GM18511 (cell line): ENCODE data around the gene IGFBP6.

Experiments
- ATAC-seq: cut with Tn5 transposase; IDR thresholded peaks from one replicate; pipeline ENCODE4 v1.9.1; 2021; ENCODE audit warnings: mild to moderate bottlenecking, moderate library complexity; ENCODE audit not compliant: unreplicated experiment

IGFBP6 gene

DNA sequence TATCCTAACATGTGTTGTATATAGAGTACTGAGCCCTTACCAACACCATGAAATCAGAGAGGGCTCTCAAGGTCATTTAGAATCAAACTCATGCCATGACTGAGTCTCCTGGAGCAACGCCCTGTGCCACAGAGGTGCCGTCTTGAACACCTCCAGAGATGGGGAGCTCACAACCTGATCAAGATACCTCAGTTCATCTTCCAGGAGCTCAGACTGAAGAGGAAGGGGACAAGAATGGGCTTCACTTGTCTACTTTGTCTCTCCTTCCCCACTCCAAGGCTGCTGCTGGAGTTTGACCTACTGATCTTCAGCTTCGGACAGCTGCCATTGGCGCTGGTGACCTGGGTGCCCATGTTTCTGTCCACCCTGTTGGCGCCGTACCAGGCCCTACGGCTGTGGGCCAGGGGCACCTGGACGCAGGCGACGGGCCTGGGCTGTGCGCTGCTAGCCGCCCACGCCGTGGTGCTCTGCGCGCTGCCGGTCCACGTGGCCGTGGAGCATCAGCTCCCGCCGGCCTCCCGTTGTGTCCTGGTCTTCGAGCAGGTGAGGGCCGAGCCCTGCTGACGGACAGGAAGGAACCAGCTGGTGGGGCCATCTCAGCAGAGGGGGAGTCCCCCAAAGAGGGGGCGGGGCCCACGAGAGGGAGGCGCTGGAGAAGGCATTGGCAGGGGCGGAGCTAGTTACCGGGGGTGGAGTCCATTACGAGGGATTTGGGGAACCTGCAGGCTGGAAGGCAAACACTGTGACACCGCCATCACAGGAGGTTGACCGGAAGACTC lies 17.8 kb downstream of the IGFBP6 start:
- no peak for ATAC-seq

DNA sequence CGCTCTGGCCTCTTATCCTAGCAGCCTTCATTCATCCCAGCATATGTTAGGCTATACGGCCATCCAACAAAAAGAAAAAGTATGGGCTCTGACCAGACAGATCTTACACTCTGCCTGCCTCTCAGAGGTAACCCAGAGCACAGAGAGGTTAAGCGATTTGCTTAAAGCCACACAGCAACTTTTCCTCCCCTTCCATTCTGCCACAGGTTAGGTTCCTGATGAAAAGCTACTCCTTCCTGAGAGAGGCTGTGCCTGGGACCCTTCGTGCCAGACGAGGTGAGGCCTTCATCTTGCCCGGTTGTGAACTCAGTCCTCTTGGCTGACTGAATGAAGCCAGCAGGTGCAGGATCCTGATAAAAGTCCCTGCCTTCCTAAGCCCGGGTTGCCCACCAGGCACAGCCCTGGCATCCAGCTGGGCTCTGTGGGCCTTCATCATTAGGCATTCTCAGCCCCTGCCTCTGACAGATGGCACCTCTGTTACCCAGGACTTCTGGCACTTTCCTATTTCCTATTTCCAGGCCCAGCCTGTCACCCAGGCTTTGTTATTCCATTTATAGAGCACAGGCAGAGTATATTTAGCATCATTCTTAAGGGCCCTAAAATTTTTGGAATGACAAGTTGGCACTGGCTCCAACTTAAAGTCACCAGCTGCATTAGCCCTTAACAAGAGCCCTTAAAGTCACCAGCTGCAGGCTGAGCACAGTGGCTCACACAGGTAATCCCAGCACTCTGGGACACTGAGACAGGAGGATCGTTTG lies 18.6 kb downstream of the IGFBP6 start:
- ATAC-seq: no peak

DNA sequence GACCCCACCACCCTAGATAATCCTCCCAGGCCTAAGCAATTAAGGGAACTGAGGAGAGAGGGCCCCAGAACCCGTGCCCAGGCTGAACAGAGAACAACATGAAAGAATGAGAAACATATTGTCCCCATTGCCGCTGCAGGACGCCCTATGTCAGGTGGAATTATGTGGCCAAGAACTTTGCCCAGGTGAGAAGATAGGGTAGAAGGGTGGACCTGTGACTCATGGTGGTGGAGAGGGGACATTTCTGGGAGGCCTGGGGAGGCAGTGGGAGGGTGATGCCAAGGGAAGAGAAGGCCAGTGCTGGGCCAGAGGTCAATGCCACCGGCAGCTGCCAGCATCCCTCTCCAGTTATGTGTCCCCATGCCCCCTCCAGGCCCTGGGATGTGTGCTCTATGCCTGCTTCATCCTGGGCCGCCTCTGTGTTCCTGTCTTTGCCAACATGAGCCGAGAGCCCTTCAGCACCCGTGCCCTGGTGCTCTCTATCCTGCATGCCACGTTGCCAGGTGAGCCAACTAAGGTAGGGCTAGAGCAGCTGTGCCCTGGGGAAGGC lies 21.4 kb downstream of the IGFBP6 start:
- ATAC-seq: no peak

DNA sequence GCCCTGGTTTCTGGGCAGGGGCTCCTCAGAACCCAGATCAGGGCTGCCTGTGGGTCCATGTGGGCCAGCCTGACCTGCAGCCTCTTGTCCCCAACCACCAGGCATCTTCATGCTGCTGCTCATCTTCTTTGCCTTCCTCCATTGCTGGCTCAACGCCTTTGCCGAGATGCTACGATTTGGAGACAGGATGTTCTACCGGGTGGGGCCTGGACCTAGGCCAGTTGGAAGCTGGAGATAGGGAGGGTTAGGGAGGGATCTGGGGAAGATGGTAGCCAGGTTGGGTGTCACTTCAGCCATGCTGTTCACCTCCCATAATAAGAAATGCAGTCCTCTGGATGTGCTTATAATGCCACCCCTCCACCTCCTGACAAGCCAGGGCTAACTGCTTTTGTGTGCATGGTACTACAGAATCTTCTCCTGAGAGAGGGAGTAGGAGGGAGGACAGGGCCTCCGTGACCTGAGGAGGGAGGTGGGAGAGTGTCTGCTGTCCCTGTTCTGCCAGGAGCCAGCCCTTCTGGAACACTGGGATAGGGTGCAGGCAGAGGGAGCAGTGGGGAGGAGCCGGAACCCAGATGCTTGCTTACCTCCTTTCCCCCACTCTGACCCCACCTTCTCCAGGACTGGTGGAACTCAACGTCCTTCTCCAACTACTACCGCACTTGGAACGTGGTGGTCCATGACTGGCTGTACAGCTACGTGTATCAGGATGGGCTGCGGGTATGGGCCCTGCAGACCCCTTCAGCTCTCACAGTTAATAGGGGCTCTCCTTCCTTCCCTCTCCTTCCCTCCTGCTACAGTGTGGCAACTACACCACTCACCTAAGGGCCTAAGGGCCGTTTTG lies 23.4 kb downstream of the IGFBP6 start:
- ATAC-seq: no peak

DNA sequence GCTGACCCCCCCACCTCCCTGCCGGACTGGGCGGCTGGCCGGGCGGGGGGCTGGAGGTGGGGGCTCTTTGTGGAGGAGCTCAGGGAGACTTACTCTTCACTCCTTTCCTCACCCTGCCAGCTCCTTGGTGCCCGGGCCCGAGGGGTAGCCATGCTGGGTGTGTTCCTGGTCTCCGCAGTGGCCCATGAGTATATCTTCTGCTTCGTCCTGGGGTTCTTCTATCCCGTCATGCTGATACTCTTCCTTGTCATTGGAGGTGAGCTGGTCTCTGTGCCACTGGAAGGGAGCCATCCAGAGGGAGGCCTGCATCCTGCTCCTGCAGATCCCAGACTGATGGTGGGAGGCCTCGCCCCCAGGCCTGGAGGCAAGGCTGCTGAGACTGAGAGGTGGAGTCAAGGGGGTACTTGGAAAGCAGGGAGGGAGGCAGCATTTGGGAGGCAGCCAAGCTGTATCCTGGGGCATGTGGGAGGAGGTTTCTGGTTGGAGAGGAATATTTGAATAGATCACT lies 25.5 kb downstream of the IGFBP6 start:
- ATAC-seq: no peak

DNA sequence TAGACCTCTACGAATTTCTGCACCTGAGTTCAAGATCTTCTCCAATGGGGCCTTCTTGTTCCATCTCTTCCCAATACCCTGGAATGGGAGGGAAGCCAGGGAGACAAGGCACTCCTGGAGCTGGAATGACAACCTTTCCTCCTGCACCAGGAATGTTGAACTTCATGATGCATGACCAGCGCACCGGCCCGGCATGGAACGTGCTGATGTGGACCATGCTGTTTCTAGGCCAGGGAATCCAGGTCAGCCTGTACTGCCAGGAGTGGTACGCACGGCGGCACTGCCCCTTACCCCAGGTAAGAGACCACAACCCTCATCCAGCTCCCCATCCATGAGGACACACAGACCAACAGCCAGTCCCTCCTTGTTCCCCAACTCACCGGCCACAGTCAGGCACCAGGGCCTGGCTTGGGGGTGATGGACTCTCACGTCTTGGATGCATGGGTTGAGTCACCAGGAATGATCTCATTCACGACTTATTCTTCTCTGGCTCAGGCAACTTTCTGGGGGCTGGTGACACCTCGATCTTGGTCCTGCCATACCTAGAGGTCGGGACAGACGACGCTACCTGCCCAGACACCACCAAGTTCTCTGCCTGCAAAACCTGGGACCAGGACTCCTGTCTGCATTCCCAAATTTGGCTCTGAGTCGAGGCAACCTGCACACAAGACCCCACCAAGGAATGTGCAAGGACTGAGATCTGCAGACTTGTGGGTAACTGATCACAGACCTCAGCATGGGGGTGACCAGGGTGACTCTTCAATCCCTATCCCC lies 26.3 kb downstream of the IGFBP6 start:
- no peak for ATAC-seq

DNA sequence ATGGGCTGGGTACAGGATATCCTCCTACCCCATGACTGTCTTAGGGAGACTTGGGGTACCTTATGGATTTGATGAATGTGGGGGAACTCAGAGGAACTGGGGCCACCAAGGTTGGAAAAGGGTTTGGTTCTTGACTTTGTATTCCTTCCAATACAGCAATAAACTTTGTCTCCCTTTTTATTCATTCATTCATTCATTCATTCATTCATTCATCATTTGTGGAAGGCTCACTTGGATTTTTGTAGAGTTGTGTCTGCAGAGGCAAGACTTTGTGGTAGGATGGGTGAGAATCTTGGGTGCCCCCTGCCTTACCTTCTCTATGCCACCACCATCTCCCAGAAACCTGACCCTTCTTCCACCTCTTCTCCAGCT lies 26.9 kb downstream of the IGFBP6 start:
- no peak for ATAC-seq

DNA sequence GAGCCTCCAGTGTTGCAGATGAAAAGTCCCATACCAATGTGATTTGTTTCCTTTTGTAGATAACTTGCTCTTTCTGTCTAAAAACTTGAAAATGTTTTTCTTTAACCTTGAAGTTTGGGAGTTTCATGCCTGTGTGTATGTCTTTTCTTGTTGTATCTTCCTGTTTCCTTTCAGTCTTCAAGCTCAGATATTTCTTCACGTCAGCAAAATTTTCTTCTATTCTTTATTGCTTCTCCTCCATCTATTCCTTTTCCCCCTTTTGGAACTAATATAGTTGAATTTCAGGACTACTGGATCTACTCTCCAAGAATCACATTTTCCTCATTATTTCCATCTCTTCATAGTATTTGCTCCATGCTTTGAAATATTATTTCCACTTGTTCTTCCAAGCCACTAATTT lies 29.7 kb downstream of the IGFBP6 start:
- ATAC-seq: no peak

DNA sequence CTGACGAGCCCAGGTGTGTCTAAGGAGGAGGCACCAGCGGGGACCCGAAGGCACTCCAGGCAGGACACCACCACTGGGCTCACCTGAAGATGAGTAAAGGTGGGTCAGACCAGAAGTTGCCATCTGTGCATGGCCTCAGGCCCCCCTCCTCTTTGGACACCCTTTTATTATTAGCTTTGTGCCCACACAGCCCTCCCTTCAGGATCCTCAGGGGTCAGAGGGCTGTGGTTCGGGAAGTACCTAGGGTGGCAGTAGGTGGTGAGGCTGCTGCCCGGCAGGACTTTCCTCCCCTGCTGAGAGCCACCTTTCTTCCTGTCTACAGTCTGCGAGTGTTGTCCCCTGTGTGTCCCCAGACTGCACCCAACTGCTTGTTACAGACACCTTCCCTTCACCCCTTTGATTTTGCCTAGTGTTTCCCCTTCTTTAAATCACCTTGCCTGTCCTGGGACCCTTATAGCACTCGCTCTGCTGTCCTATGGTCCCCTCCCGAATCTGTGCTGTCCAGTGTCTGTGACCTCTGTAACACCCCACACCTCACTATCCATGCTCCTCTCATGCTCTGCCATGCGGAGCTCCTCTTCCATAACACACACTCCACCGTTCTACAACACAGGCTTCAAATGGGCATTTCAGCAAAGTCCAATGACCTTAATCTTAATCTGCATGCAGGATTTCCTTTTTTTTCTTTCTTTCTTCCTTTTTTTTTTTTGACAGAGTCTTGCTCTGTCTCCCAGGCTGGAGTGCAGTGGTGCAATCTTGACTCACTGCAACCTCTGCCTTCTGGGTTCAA lies 31.5 kb downstream of the IGFBP6 start:
- ATAC-seq: no peak

DNA sequence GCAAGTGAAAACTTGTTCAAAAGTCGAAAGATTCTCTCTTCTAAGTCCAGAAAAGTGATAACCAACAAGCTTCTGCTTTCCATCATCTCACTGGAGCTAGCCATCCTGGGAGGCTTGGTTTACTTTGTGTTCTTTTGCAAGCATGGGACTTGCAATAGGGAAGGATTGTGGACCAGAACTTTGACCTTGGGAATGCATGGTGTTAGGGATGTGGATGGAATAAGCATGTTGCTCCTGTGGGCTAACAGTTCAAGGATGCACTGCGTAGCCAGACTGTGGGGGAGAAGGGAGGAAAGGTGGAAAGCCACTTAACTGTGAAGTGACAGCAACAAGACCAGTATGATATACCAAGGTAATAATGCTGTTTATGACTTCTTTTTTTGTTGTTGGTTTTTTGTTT lies 34.4 kb downstream of the IGFBP6 start:
- no peak for ATAC-seq

DNA sequence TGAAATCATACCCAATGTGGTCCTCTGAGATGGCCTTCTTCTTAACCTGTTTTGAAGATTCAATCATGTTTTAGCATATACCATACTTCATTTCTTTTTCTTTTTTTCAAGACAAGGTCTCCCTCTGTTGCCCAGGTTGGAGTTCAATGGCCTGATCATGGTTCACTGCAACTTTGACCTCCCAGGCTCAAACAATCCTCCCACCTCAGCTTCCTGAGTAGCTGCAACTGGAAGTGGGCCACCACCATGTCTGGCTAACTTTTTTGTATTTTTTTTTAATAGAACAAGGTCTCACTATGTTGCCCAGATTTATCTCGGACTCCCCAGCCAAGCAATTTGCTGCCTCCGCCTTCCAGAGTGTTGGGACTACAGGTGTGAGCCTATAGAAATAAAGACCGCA lies 36.3 kb downstream of the IGFBP6 start:
- no peak for ATAC-seq

DNA sequence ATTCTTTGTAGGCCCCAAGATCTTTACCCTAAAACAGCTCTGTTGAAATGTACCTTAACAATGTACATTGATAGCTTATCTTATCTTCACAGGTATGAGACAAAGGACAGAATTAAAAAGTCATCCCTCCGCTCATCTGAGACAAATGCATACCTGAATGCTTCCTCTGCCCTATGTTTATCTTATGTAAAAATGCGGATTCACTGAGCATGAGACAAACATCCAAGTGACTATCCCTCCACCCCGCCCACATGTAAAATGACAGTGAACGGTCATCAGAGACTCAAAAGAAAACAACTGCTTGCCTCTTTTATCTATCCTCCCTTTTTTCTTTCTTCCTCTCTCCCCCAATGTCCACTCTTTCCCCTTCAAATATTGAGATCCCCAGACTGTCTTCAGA lies 45.9 kb downstream of the IGFBP6 start:
- ATAC-seq: no peak

DNA sequence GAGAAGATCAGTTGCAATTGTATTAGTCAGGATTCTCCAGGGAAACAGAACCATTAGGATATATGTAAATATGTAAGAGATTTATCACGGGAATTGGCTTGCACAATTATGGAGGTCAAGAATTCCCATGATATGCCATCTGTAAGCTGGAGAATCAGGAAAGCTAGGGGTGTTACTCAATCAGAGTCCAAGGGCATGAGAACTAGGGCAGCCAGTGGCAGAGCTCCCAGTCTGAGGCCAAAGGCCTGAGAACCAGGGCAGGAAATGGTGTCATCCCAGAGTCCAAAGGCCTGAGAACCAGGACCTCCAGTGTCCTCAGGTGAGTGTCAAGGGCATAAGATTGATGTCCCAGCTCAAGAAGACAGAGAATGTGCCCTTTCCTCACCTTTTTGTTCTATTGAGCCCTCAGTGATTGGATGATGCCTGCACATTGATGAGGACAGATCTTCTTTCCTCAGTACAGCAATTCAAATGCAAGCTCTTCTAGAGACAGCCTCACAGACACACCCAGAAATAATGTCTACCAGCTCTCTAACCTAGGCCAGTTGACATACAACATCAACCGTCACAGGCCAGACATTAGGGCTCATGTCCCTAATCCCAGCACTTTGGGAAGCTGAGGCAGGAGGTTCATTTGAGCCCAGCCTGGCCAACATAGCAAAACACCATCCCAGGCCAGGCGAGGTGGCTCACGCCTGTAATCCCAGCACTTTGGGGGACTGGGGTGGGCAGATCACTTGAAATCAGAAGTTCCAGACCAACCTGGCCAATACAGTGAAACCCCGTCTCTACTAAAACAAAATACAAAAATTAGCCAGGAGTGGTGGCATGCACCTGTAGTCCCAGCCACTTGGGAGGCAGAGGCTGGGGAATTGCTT lies 48.2 kb downstream of the IGFBP6 start:
- no peak for ATAC-seq

DNA sequence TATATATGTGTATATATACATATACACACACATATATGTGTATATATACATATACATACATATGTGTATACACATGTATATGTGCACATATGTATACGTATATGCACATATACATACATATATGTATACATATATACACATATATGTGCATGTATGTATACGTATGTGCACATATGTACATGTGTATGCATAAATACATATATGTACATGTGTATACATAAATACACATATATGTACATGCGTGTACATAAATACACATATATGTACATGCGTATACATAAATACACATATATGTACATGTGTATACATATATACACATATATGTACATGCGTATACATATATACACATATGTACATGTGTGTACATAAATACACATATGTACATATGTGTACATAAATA lies 49.7 kb downstream of the IGFBP6 start:
- no peak for ATAC-seq

DNA sequence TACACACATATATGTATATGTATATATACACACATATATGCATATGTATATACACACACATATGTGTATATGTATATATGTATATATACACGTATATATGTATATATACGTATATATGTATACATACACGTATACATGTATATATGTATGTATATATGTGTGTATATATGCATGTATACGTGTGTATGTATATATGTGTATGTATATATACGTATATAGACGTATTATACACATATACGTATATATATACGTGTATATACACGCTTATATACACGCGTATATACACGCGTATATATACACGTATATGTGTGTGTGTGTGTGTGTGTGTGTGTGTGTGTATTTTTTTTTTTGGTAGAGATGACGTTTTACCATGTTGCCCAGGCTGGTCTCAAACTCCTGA lies 50.2 kb downstream of the IGFBP6 start:
- no peak for ATAC-seq

DNA sequence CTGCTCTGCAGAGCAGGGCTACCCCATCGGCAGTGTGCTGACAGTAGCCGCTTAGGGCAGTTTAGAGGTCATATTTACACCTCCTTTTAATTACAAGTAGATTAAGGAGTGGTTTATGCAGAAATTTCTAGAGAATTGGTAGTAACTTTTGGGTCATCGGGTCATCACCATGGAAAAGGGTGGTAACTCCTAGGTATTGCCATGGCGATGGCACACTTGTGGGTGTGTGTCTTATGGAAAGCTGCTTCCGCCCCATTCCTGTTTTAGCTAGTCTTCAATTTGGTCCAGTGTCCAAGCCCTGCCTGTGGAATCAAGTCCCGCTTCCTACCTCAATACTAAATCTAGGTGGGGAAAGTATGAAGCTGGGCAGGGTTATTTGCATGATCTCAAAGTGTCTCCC lies 53.6 kb downstream of the IGFBP6 start:
- ATAC-seq: no peak
